ENCODE data around the gene ZNF445.
"Not testable (repeated sequence)": the region's sequence is repeated elsewhere in the genome, so short reads cannot be mapped to it uniquely, and the experiment has no call there.

The ZNF445 gene

DNA sequence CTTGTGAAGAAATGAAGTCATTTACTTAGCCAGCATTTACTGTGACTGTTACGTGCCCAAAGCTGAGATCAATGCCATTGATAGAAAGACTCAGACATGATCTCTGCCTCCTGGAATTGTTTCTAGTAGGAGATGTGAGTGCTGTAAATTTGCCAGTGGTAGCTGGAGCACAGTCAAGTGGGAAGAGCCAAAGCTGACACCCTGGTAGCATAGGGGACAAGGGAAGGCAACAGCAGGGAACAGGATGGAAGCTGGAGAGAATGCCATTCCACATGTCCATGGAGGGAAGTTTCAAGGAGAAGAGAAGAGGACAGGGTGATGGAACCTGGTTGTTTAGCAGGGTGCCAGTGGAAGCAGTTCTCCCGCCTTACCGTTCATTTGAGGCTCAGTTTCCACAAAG lies 74.9 kb downstream of the ZNF445 start:
- TF ChIP-seq, protein P1, sequence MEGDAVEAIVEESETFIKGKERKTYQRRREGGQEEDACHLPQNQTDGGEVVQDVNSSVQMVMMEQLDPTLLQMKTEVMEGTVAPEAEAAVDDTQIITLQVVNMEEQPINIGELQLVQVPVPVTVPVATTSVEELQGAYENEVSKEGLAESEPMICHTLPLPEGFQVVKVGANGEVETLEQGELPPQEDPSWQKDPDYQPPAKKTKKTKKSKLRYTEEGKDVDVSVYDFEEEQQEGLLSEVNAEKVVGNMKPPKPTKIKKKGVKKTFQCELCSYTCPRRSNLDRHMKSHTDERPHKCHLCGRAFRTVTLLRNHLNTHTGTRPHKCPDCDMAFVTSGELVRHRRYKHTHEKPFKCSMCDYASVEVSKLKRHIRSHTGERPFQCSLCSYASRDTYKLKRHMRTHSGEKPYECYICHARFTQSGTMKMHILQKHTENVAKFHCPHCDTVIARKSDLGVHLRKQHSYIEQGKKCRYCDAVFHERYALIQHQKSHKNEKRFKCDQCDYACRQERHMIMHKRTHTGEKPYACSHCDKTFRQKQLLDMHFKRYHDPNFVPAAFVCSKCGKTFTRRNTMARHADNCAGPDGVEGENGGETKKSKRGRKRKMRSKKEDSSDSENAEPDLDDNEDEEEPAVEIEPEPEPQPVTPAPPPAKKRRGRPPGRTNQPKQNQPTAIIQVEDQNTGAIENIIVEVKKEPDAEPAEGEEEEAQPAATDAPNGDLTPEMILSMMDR (IDR thresholded peaks at IDR 0.05; ENCODE audit: low read depth, low read length, missing control alignments): no peak
- in situ Hi-C loops (cut with HindIII; ENCODE audit: low sequenced_read_pairs): no loop called here
- DNase-seq (ENCODE audit: low read depth): no peak
- no peak overlapping the region for H3K4me3 ChIP-seq (ENCODE audit: low read depth, low read length)

DNA sequence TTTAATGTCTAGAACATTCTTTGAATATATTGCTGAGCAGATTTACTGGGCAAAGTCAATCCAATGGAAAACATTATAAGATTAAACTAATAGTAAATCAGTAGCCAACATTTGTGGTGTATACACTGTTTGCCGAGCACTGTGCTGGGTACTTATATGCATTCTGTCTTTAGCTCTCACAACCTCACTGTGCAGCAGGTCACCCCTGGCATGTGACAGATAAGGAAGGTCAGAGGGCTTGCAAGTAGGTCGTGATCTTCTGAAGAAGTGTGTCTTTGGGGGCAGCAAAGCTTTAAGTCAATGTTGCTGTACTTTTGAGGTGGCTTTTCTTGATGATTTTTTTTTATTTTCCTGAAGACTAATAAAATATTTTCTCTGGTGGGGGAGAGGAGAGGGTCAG lies 76.7 kb downstream of the ZNF445 start:
- DNase-seq (ENCODE audit: low read depth): no peak
- TF ChIP-seq, protein P1 (IDR thresholded peaks at IDR 0.05; ENCODE audit: low read depth, low read length, missing control alignments): no peak
- no peak overlapping the region for H3K4me3 ChIP-seq (ENCODE audit: low read depth, low read length)
- in situ Hi-C loops (cut with HindIII; ENCODE audit: low sequenced_read_pairs): no loop called here

DNA sequence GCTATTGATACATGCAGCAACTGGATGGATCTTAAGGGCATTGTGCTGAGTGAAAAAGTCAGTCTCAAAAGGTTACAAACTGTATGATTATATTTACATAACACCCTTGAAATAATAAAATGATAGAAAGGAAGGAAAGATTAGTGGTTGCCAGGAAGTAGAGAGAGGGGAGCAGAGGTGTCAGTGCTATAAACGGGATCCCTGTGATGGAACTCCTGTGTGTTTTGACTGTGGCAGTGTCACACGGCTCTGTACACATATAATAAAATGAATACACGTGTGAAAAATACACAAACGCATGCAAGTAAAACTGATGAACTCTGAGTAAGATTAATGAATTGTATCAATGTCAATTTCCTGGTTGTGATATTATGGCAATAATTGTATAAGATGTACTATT lies 78.6 kb downstream of the ZNF445 start:
- H3K4me3 ChIP-seq (ENCODE audit: low read depth, low read length): no peak overlapping the region
- no peak for DNase-seq (ENCODE audit: low read depth)
- TF ChIP-seq, protein P1 (IDR thresholded peaks at IDR 0.05; ENCODE audit: low read depth, low read length, missing control alignments): no peak
- in situ Hi-C loops (cut with HindIII; ENCODE audit: low sequenced_read_pairs): no loop called here

DNA sequence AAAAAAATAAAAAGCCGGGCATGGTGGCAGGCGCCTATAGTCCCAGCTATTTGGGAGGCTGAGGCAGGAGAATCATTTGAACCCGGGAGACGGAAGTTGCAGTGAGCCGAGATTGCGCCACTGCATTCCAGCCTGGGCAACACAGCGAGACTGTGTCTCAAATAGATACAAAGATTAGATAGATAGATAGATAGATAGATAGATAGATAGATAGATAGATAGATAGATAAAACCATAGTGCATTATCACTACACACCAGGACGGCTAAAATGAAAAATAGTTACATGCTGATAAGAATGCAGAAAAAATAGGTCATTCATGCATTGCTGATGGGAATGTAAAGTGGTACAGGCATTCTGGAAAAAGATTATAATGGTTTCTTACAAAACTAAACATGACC lies 79.2 kb downstream of the ZNF445 start:
- in situ Hi-C loops (cut with HindIII; ENCODE audit: low sequenced_read_pairs); DNase-seq (ENCODE audit: low read depth); H3K4me3 ChIP-seq (ENCODE audit: low read depth, low read length): not testable (repeated sequence)

DNA sequence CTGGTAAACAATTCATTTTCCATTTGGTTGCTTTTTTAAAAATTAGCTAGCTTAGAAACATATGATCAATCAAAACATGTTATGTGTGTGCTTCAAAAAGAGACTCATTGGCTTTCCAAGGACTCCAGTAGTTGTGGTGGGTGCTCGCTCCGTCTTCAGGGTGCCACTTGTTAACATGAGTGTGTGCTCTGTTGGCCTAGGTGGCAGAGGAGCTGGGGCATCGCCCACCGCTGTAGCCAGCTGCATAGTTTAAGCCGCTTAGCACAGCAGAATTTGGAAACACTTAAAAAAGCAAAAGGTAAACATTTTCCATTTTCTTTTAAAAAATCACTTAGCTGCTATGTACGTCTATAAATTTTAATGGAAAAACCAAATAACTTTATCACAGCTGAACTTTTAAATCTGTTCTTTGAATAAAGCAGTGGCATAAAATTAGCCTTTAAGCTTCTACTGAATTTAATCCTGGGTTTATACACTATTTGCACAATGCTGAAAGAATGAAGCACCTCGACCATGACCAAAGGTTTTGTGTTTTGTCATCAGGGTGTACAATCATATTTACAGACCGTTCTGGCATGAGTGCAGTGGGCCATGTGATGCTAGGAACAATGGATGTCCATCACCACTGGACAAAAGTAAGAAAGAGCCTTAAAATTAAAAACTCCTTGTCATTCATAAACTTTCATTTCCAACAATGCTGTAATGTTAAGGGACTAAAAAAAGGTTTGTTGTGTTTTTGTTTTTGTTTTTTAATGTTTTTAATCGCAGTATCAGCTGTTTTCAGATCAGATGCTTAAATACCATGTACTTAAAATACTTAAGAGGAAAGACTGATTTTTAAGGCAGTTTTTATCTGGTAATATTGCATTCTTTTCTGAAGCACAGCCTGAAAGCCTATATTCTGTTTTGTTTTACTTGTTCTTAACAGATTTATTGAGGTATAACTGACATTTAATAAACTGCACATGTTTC lies 81.0 kb downstream of the ZNF445 start:
- DNase-seq (ENCODE audit: low read depth): no peak
- in situ Hi-C loops (cut with HindIII; ENCODE audit: low sequenced_read_pairs): no loop called here

DNA sequence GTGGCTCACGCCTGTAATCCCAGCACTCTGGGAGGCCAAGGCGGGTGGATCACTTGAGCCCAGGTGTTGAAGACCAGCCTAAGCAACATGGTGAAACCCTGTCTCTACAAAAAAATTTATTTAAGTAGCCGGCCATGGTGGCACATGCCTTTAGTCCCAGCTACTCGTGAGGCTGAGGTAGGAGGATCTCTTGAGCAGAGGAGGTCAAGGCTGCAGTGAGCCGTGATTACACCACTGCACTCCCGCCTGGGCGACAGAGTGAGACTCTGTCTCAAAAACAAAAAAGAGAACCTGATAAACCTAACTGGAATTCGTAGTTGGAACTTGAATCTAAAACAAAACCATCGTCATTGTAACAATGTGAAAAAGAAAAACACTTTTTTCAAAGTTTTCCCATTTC lies 81.8 kb downstream of the ZNF445 start:
- H3K4me3 ChIP-seq (ENCODE audit: low read depth, low read length): no peak overlapping the region
- TF ChIP-seq, protein P1 (IDR thresholded peaks at IDR 0.05; ENCODE audit: low read depth, low read length, missing control alignments): no peak
- no peak for DNase-seq (ENCODE audit: low read depth)
- in situ Hi-C loops (cut with HindIII; ENCODE audit: low sequenced_read_pairs): no loop called here

More for the DNA sequence above, 81.0 kb downstream of the ZNF445 start:
- no peak overlapping the region for H3K4me3 ChIP-seq (ENCODE audit: low read depth, low read length)
- TF ChIP-seq, protein P1 (IDR thresholded peaks at IDR 0.05; ENCODE audit: low read depth, low read length, missing control alignments): no peak

DNA sequence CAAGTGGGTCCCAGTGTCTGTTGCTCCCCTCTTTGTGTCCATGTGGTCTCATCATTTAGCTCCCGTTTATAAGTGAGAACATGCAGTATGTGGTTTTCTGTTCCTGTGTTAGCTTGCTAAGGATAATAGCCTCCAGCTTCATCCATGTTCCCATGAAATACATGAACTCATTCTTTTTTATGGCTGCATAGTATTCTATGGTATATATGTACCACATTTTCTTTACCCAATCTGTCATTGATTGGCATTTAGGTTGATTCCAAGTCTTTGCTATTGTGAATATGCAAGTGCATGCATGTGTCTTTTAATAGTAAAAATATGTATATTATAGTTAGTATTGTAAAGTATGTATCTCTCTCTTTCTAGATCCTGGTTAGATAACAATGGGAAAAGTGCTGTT lies 85.0 kb downstream of the ZNF445 start:
- in situ Hi-C loops (cut with HindIII; ENCODE audit: low sequenced_read_pairs): no loop called here
- TF ChIP-seq, protein P1 (IDR thresholded peaks at IDR 0.05; ENCODE audit: low read depth, low read length, missing control alignments): no peak
- H3K4me3 ChIP-seq (ENCODE audit: low read depth, low read length): no peak overlapping the region
- DNase-seq (ENCODE audit: low read depth): no peak

Data from astrocyte of the cerebellum (primary cell).